GM18907 (cell line): ENCODE data around the gene SRM.
"Not testable (repeated sequence)": the region's sequence is repeated elsewhere in the genome, so short reads cannot be mapped to it uniquely, and the experiment has no call there.

Experiments
- ATAC-seq: cut with Tn5 transposase; IDR thresholded peaks from one replicate; pipeline ENCODE4 v1.9.1; 2021; ENCODE audit warnings: mild to moderate bottlenecking, moderate library complexity; ENCODE audit not compliant: unreplicated experiment

The SRM gene

DNA sequence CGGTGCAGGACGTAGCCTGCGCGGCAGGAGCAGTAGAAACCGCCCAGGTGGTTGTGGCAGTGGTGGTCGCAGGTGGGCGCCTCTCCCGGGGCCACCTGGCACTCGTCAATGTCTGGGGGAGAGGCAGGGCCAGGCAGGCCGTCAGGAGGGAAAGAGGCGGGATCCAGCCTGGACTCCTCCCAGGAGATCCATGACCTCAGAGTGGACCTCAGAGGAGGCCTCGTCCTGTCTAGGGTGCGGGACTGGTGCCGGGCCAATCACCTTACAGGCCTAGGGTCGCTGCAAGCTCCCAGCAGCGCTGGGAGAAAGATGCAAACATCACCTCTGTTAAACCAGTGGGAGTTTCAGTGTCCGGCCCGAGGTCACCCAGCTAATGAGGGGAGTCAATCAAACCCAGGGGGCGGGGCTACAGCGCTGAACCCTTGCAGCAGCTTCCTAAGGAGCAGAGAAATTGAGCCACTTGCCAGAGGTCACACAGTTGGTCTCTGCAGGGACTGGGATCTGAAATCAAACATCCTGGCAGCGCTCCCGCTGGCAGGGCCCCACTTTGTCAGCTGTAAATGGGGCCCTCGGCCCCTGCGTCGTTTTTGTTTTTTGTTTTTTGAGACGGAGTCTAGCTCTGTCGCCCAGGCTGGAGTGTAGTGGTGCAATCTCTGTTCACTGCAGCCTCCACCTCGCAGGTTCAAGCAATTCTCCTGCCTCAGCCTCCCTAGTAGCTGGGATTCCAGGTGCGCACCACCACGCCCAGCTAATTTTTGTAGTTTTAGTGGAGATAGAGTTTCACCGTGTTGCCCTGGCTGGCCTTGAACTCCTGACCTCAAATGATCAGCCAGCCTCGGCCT lies 14.2 kb downstream of the SRM start:
- no peak for ATAC-seq

DNA sequence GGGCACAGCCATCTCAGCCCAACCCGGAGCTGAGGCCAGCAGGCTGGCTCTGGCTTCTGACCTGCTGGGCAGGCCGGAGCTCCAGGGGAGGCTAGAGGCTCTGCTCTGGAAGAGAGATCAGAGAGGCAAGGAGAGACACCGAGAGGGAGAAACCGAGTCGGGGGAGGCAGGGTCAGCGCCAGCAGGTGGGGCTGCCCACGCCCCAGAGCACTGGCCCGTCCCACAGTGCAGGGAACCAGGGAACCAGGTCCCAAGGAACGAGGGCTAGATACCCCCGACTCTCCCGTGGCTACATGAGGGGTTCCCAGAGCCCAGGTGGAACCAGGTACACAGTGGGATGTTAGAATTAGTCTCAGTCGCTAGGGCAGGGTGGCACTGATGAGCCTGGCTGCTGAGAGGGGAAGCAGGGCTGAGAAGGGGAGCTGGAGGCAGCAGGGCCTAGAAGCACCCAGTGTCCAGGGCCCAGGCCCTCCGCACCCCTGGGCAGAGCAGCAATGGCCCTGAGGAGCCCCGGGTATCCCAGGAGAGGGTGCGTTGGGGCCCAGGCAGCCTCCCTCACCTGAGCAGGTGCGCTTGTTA lies 14.9 kb downstream of the SRM start:
- no peak for ATAC-seq

DNA sequence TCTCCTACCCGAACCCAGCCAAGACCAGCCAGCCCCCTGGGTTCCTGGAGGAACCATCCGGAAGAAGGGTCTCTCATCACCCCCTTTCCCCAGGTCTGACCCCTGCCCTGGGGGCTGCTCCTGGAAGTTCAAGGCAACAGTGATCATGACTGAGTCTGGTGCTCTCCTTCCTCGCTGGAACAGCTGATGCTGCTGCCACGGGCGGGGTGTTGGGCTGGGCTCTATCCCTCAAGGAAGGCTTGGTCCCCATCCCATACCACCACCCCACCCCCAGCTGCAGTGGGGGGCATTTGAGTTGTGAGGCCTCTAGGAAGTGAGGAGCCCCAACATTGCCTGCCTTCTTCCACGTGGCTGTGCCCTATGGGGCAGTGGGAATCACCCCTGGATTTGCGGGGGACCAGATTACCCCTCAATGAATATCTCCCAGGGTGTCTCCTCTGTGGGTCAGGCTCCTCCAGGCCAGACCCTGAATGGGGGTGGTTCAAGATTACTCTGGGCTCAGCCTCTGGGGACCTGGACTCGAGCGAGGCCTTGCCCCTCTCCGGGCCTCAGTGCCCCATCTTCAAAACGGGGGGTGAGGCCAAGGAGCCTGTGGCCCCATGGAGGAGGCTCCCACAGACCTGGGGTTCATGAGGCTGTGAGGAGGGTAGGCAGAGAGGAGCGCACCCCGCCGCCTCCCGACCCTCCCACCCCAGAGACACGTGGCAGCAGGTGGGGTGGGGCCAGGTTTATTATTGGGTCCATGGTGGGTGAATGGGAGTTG lies 15.6 kb downstream of the SRM start:
- ATAC-seq, result no peak

DNA sequence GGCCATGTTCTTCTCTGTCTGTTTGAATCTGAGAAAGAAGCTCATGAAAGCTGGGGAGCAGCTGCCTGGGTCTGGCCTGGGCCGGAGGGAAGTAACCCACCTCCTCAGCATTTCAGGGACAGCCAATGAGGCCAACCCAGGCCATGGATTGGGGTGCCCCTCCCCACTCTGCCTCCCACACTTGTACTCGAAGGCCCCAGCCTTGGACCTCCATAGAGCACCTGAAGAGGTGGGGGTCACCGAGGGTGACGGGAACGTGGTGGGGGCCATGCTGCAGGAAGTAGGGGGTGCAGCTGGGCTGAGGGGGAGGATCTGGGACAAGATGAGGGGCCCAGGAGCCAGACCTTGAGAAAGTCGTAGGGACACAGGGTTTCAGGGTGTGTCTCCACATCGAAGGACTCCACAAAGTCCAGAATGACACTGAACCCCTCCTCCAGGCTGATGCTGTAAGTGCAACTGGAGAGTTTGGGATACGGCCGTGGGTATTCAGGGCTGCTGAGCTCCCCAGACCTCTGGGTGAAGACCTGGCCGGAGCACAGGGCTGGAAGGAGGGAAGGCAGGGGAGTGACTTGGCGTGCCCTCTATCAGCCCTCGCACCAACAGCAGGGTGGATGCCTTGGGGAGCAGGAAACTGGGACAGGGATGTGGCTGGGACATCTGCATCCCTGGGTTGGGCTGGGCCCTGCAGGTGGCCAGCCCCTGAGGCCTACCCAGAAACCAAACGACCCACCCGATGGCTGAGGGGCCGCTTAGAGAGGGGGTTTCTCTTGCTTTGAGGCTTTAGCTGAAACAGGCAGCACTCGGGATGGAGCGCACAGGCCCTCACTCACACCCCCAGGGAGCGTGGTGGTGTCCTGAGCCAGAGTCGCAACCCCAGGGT lies 16.6 kb downstream of the SRM start:
- no peak for ATAC-seq

DNA sequence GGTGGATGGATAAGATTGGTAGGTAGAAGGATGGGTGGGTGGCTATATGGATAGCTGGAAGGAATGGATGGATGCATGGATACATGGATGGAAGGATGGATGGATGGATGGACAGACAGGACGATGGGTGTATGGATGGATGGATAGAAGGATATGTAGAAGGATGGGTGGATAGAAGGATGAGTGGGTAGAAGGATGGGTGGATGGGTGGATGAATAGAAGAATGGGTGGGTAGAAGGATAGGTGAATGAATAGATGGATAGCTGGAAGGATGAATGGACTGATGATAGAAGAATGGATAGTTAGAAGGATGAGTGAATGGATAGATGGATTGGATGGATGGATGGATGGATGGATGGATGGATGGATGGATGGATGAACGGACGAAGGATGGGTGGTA lies 17.8 kb downstream of the SRM start:
- ATAC-seq, result no peak

DNA sequence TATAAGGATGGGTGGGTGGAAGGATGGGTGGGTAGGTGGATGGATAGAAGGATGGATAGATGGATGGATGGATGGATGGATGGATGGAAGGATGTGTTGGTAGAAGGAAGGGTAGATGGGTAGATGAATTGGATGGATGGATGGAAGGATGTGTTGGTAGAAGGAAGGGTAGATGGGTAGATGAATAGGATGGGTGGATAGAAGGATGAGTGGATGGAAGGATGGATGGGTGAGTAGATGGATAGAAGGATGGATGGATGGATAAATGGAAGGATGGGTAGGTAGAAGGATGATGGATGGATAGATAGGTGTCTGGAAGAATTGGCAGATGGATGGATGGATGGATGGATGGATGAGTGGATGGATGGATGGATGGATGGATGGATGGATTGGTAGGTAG lies 18.8 kb downstream of the SRM start:
- ATAC-seq, result no peak

DNA sequence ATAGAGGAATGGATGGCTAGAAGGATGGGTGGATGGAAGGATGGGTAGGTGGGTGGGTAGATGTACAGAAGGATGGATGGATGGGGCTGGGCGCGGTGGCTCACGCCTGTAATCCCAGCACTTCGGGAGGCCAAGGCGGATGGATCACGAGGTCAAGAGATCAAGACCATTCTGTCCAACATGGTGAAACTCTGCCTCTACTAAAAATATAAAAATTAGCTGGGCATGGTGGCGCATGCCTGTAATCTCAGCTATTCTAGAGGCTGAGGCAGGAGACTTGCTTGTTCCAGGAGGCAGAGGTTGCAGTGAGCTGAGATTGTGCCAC lies 19.8 kb downstream of the SRM start:
- not testable (repeated sequence) for ATAC-seq

DNA sequence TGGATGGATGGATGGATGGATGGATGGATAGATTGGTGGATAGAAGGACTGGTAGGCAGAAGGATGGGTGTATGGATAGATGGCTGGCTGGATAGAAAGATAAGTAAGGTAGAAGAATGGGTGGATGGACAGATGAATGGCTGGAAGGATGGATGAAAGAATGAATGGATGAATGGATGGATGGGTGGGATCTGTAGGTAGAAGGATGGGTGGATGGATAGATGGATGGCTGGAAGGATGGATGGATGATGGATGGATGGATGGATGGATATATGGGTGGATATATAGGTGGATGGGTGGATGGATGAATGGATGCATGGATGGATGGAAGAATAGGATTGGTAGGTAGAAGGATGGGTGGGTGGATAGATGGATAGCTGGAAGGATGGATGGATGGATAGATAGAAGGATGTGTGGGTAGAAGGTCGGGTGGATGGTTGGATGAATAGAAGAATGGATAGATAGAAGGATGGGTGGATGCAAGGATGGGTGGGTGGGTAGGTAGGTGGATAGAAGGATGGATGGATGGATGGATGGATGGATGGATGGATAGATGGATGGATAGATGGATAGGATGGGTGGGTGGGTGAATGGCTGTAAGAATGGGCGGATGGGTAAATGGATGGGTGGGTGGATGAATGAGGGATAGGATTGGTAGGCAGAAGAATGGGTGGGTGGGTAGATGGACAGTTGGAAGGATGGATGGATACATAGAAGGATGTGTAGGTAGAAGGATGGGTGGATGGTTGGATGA lies 20.3 kb downstream of the SRM start:
- ATAC-seq, result no peak

DNA sequence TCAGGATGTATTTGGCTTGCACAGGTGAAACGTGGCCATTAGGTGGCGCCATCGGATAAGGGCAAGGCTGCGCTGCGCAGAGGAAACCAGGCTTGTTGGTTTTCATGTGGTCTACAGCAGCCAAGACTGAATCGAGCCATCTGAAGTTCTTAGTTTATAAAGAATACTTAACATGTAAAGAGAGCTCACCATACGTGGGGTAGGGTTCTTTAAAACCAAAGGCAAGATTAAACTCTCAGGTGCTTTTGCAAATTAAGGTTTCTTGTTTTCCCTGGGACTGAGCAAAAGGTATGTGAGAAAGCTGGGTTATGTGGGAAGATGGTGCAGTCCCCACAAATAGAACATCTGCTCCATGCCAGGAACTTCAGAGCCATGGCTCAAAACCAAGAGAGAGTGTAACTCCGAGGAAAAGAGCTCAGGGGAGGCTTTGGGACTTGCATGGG lies 22.1 kb downstream of the SRM start:
- ATAC-seq, result peak; percentile 63

DNA sequence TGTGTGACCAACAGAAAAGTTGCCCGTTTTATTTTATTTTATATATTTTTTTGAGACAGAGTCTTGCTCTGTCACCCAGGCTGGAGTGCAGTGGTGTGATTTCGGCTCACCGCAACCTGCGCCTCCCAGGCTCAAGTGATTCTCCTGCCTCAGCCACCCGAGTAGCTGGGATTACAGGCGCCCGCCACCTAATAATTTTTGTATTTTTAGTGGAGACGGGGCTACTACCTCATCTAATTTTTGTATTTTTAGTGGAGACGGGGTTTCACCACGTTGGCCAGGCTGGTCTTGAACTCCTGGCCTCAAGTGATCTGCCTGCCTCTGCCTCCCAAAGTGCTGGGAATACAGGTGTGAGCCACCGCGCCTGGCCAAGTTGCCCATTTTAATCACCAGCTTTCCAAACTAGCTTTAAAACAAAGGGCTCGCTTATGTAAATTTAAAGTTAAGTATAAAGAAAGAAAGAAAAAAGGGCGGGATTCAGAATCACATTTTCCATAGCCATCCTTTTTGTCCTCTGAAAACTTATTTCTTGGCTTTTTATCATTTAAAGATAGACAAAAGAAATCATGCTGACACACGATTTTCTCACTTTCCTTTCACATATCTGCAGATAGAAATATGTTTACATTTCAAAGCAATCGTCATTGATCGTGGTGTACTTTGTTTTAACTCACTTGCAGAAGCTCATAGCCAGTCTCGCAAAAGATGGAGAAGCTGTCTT lies 22.6 kb downstream of the SRM start:
- ATAC-seq, result not testable (repeated sequence)

DNA sequence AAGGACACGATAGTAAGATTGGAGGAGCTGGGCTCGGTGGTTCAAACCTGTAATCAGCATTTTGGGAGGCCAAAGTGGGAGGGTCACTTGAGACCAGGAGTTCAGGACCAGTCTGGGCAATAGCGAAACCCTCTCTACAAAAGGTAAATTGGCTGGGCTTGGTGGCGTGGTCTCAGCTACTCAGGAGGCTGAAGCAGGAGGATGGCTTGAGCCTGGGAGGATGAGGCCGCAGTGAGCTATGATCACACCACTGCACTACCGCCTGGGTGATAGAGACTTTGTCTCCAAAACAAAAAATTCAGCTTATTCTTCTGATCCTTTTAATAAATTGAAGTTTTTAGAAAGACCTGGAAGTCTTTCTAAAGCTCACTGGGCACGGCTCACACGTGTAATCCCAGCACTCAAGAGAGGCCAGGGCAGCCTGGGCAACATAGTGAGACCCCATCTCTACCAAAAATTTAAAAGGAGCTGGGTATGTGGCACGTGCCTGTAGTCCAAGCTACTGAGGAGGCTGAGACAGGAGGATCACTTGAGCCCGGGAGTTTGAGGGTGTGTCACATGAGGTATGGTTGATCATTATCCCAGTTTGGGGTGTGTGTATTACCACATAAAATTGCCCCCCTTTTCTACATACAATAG lies 28.1 kb downstream of the SRM start:
- no peak for ATAC-seq

DNA sequence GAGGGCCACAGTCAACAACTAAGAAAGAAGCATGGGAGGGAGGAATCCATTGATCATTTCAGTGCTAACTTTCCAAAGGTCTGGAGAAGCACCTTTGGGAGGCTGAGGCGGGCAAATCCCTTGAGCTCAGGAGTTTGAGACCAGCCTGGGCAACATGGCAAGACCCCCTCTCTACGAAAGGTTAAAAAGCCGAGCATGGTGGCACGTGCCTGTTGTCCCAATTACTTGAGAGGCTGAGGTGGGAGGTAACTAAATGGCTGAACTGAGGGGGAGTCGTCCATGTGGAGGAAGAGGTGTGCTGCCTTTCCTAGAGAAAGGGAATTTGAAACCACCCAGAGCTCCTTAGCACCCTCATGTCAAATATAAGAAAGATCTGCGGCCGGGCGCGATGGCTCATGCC lies 29.0 kb downstream of the SRM start:
- no peak for ATAC-seq

DNA sequence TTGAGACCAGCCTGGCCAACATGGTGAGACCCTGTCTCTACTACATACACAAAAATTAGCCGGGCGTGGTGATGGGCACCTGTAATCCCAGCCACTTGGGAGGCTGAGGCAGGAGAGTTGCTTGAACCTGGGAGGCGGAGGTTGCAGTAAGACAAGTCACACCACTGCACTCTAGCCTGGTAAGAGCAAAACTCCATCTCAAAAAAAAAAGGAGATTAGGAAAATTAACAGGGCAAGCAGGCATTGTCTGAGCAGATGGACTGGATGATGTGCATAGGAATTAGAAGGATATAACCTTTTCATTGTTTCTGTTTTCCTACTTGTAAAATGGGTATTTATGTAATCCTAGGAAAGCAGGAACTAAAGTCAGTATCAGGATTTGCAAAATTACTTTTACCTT lies 31.8 kb downstream of the SRM start:
- no peak for ATAC-seq

DNA sequence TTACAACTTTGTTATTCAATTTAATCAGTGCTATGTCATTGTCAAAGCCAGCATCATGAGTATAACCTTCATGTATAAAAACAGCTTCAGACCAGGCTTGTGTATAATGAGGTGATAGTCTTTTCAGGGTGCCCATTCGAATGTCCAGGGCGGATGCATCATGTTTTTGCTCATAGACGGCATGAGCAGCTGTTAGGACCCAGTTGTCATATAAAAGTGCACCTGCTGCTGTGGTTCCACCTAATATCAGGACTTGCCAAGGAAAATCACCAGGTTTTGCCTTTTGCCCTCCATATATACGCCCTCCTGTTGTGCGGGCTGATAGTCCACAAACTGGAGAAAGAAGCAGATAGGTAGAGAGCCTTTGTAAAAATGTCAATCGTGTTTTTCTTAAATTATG lies 32.5 kb downstream of the SRM start:
- no peak for ATAC-seq

DNA sequence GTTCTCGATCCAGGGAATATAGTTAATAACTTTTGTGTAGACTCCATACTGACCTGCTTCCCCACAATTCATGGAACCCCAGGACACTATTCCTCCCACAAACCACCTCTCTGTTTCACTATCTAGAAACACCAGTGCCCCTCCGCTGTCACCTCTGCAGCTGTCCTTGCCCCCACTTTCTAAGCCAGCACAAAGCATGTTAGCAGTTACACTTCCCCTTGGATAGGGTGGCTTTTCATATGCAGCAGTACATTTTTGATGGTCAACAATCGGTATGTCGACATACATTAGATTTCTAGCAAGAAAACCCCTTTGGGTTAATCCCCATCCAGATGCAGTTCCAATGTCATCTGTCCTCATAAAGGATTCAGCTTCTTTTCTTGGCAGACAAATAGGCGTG lies 32.9 kb downstream of the SRM start:
- ATAC-seq, result no peak

DNA sequence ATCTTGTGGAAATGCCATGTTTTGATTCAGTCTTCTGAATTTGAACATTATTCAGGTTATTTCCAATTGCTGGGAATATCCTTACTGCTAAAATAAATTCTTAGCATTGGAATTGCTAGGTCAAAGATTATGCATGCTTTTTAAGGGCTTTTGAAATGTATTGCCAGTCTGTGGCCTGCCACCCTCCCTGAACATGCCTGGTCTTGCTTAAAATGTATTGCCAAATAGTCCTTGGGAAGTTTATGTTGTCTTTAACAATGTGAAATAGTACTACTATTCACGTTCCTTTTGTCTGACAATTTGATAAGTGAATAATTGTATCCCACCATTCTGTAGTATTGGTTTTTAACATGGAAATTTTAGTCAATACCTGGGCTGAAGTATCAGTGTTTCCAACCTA lies 33.8 kb downstream of the SRM start:
- no peak for ATAC-seq

DNA sequence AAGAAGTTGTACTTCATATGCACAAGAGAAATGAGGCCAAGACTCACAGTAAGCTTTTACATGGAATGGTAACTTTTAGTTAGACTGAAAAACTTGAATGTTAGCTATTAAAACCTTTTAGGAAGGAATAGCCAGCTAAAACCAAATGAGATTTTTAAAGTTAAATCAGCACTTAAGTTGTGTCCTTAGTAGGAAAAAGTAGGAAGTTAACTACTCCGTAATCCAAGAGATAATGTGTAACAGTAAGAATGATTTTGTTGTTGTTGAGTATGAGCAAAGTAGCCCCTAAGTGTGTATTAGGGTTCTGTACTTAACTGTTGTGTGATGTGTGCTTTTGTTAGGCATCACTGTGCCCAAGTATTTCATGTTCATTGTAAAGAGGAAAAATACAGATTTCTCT lies 34.2 kb downstream of the SRM start:
- no peak for ATAC-seq

DNA sequence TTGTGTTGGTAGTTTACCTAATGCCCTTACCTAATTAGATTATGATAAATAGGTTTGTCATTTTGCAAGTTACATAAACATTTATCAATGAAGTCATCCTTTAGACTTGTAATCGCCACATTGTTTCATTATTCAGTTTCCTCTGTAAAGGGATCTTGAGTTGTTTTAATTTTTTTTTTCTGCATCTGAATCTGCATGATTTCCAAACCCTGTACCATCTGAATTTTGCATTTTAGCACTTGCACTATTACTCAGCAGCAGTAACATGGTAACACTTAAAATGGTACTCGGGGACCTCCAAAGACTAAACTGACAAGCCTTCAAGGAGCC lies 35.0 kb downstream of the SRM start:
- ATAC-seq, result no peak

DNA sequence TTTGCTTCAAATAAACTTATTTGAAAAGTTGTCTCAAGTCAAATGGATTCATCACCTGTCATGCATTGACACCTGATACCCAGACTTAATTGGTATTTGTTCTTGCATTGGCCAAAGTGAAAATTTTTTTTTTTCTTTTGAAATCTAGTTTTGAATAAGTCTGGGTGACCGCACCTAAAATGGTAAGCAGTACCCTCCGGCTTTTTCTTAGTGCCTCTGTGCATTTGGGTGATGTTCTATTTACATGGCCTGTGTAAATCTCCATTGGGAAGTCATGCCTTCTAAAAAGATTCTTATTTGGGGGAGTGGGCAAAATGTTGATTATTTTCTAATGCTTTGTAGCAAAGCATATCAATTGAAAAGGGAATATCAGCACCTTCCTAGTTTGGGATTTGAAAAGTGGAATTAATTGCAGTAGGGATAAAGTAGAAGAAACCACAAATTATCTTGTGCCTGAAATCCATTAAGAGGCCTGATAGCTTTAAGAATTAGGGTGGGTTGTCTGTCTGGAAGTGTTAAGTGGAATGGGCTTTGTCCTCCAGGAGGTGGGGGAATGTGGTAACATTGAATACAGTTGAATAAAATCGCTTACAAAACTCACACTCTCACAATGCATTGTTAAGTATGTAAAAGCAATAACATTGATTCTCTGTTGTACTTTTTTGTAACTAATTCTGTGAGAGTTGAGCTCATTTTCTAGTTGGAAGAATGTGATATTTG lies 35.5 kb downstream of the SRM start:
- no peak for ATAC-seq
